B cell (primary cell): Measurements from ENCODE around the gene GLG1. TPM values are rescaled to one million over a fixed set of nuclear protein-coding genes. Genes with fewer than 3 reads are reported as not detected.

Experiments used
- ATAC-seq: fragments of 200-7000 bp; cut with Tn5 transposase; one replicate; pipeline ENCODE4 v1.10.0; 2021; ENCODE audit warnings: low read depth, mild to moderate bottlenecking, moderate number of reproducible peaks, moderate library complexity
- CTCF ChIA-PET: fragments of 350-600 bp; sonication (Branson Sonifier 250); formaldehyde crosslinking; loops from one replicate; lab custom pipeline; 2021; ENCODE audit warnings: antibody characterized with exemption, inconsistent platforms; lab: Charles Lee
- POLR2A ChIA-PET: fragments of 350-600 bp; sonication (Branson Sonifier 250); formaldehyde crosslinking; loops from one replicate; lab custom pipeline; 2021; ENCODE audit warnings: antibody characterized with exemption; lab: Charles Lee
- DNase-seq: peaks from one replicate; pipeline ENCODE4 v3.0.0; 2013
- H2AFZ ChIP-seq: 2 replicates; pipeline ENCODE4 v1.6.1; 2012; ENCODE audit warnings: mild to moderate bottlenecking, low read depth, low read length; ENCODE audit not compliant: insufficient read depth, poor library complexity, severe bottlenecking
- H3K27ac ChIP-seq, 2 donors: 1 replicate in 1 of 2; 2 replicates in 1 of 2; pipeline ENCODE4 v1.5.1; 2012 to 2013; ENCODE audit warnings: low read length in 2 of 2, mild to moderate bottlenecking in 2 of 2, moderate library complexity in 1 of 2
- H3K27me3 ChIP-seq, 4 experiments: fragments of 200-600 bp in 1 of 4; sonication (generic) in 1 of 4; replicated peaks in 1 of 4; 1 replicate in 2 of 4; 2 replicates in 2 of 4; pipeline versions ENCODE4 v1.6.1 to v1.7.0; 2013 to 2016; ENCODE audit warnings: low read length in 3 of 4, mild to moderate bottlenecking in 2 of 4, mixed read lengths in 1 of 4, moderate library complexity in 1 of 4; ENCODE audit not compliant: insufficient read depth in 4 of 4, control insufficient read depth in 3 of 4; ENCODE audit errors: control extremely low read depth in 1 of 4
- H3K36me3 ChIP-seq, 2 experiments: replicated peaks in 1 of 2; 1 replicate in 1 of 2; 2 replicates in 1 of 2; pipeline versions ENCODE4 v1.6.1 to v1.7.1; 2013; ENCODE audit warnings: low read length in 1 of 2; ENCODE audit not compliant: insufficient read depth in 2 of 2, control insufficient read depth in 1 of 2; ENCODE audit errors: control extremely low read depth in 1 of 2, extremely low read depth in 1 of 2
- H3K4me1 ChIP-seq, 2 donors: fragments of 200-600 bp in 1 of 2; sonication (generic) in 1 of 2; 1 replicate in 1 of 2; 2 replicates in 1 of 2; pipeline versions ENCODE4 v1.5.1 to v1.6.1; 2013 to 2017; ENCODE audit warnings: low read length in 2 of 2; ENCODE audit not compliant: control insufficient read depth in 2 of 2, insufficient read depth in 2 of 2
- H3K4me2 ChIP-seq: replicated peaks from 2 replicates; pipeline ENCODE3; 2012; ENCODE audit warnings: mild to moderate bottlenecking, low read depth, low read length; ENCODE audit not compliant: poor library complexity, severe bottlenecking
- H3K4me3 ChIP-seq, 5 experiments: fragments of 200-600 bp in 1 of 5; sonication (generic) in 1 of 5; 1 replicate in 3 of 5; 2 replicates in 2 of 5; pipeline versions ENCODE4 v1.5.1 to v1.7.0; 2011 to 2016; ENCODE audit warnings: low read length in 4 of 5, mild to moderate bottlenecking in 4 of 5, low read depth in 2 of 5, control low read depth in 1 of 5, moderate library complexity in 1 of 5; ENCODE audit not compliant: insufficient read depth in 1 of 5; ENCODE audit errors: control extremely low read depth in 1 of 5, extremely low read depth in 1 of 5
- H3K79me2 ChIP-seq: fragments of 200-600 bp; sonication (generic); one replicate; pipeline ENCODE4 v1.6.0; 2016; ENCODE audit warnings: low read length; ENCODE audit not compliant: control insufficient read depth, insufficient read depth
- H3K9ac ChIP-seq: fragments of 200-600 bp; sonication (generic); 2 replicates; pipeline ENCODE4 v1.6.1; 2017; ENCODE audit warnings: mild to moderate bottlenecking, low read length, moderate library complexity
- H3K9me3 ChIP-seq, 3 donors: one replicate each; pipeline versions ENCODE4 v1.6.1 to v1.7.1; 2013; ENCODE audit warnings: low read length in 2 of 3; ENCODE audit not compliant: control insufficient read depth in 2 of 3, insufficient read depth in 1 of 3; ENCODE audit errors: control extremely low read depth in 1 of 3
- H4K20me1 ChIP-seq: 2 replicates; pipeline ENCODE4 v1.6.0; 2012; ENCODE audit warnings: mild to moderate bottlenecking, low read length; ENCODE audit not compliant: insufficient read depth, control insufficient read depth, poor library complexity, severe bottlenecking
- H3K27ac Mint-ChIP-seq: one replicate; pipeline ENCODE4 v1.8.0; 2021; ENCODE audit warnings: mixed read lengths
- H3K27me3 Mint-ChIP-seq: one replicate; pipeline ENCODE4 v1.8.0; 2021; ENCODE audit warnings: mixed read lengths
- H3K4me1 Mint-ChIP-seq: one replicate; pipeline ENCODE4 v1.8.0; 2021; ENCODE audit warnings: mixed read lengths
- H3K4me3 Mint-ChIP-seq: one replicate; pipeline ENCODE4 v1.8.0; 2021; ENCODE audit warnings: mixed read lengths
- H3K9me3 Mint-ChIP-seq: one replicate; pipeline ENCODE4 v1.8.0; 2022; ENCODE audit warnings: mixed read lengths; ENCODE audit not compliant: insufficient read depth
- CTCF ChIP-seq: fragments of 200-600 bp; IDR thresholded peaks from one replicate; pipeline ENCODE4 v1.8.0; 2022; ENCODE audit warnings: antibody characterized with exemption, mild to moderate bottlenecking
- EZH2 ChIP-seq: IDR thresholded peaks from 2 replicates; pipeline ENCODE4 v1.6.1; 2012; ENCODE audit warnings: borderline replicate concordance, low read depth, mild to moderate bottlenecking, moderate library complexity, low read length; ENCODE audit not compliant: insufficient read depth, poor library complexity, severe bottlenecking
- WGBS: methylation state at CpG from one replicate; pipeline ENCODE4 v1.1.5; 2013; ENCODE audit warnings: missing lambda C conversion rate; ENCODE audit not compliant: insufficient coverage; 5-methylcytosine and 5-hydroxymethylcytosine counted together
- intact Hi-C: fragments of 100-400 bp; cut with micrococcal nuclease; formaldehyde crosslinking; loops from one replicate; pipeline ENCODE4 v1.10.0; 2022
- polyA plus RNA-seq: library from polyadenylated mRNA; depleted of rRNA; stranded (reverse); fragments of >200 nt; gene quantifications from 2 replicates; pipeline ENCODE4 v1.2.3, GENCODE V29; 2012
- total RNA-seq, 2 donors: library from RNA; stranded (reverse); fragments of 120-200 nt in 1 of 2; gene quantifications; 1 replicate in 1 of 2; 2 replicates in 1 of 2; pipeline versions ENCODE4 v1.2.3 to v1.2.4, GENCODE V29; 2013 to 2022

The GLG1 gene
- total and polyA plus RNA-seq, 2 donors (not counting 1 experiment from before 2014, with no cell fraction given) = 28.3 to 114 TPM

GRCh38 chr16:74497761-74498160 is 109.2 kb downstream of the GLG1 start:
- H3K27me3 Mint-ChIP-seq = no peaks in the 10 kb centered on the region
- ATAC-seq = no peak
- H3K9me3 ChIP-seq = no peaks in the 10 kb centered on the region
- H3K79me2 ChIP-seq = peaks cover 4% of the 10 kb centered on the region
- H3K36me3 ChIP-seq = peaks cover 4 to 40% of the 10 kb centered on the region in 2 experiments
- no peak overlapping the region for H3K27ac Mint-ChIP-seq
- no peak overlapping the region for H3K9ac ChIP-seq
- no peaks in the 10 kb centered on the region for H3K9me3 Mint-ChIP-seq
- no peaks in the 10 kb centered on the region for H3K4me1 Mint-ChIP-seq
- H3K27me3 ChIP-seq = no peaks in the 10 kb centered on the region
- intact Hi-C loops = no loop called here
- peaks cover 6% of the 10 kb centered on the region for H4K20me1 ChIP-seq
- H3K4me3 Mint-ChIP-seq = no peak overlapping the region
- no peak overlapping the region for H3K4me3 ChIP-seq
- no peak overlapping the region for H2AFZ ChIP-seq
- CTCF ChIA-PET = no interaction called here
- DNase-seq = no peak
- no peak overlapping the region for H3K4me2 ChIP-seq
- POLR2A ChIA-PET = no interaction called here
- H3K4me1 ChIP-seq = no peaks in the 10 kb centered on the region
- no peak for TF ChIP-seq EZH2
- no peak for TF ChIP-seq CTCF
- WGBS = no CpG with 5 or more reads among the region's 3 CpGs
- no peak overlapping the region for H3K27ac ChIP-seq

GRCh38 chr16:74496054-74496453 is 110.9 kb downstream of the GLG1 start:
- DNase-seq (no peak), ATAC-seq (no peak)

More at GRCh38 chr16:74496054-74496453, 110.9 kb downstream of the GLG1 start:
- Histone ChIP-seq H3K9me3 (no peaks in the 10 kb centered on the region), H3K36me3 (peaks cover 0 to 42% of the 10 kb centered on the region in 2 experiments), H4K20me1 (peaks cover 6% of the 10 kb centered on the region), H3K9ac (no peak overlapping the region), H3K27me3 (no peaks in the 10 kb centered on the region), H3K4me3 (no peak overlapping the region), H3K27ac (no peak overlapping the region), H3K79me2 (peaks cover 4% of the 10 kb centered on the region), H3K4me1 (no peaks in the 10 kb centered on the region), H2AFZ (no peak overlapping the region), H3K4me2 (no peak overlapping the region)
- POLR2A ChIA-PET = no interaction called here
- CTCF ChIA-PET = no interaction called here
- WGBS = 88% methylated on average over 1 of the region's 3 CpGs
- H3K27ac Mint-ChIP-seq = no peak overlapping the region
- H3K27me3 Mint-ChIP-seq = no peaks in the 10 kb centered on the region
- intact Hi-C loops = no loop called here
- H3K9me3 Mint-ChIP-seq = no peaks in the 10 kb centered on the region
- no peak overlapping the region for H3K4me3 Mint-ChIP-seq
- no peaks in the 10 kb centered on the region for H3K4me1 Mint-ChIP-seq
- TF ChIP-seq CTCF (no peak), EZH2 (no peak)
